HG03432 (cell line): ENCODE measurements around the gene MT2A.

Source experiments
- ATAC-seq: cut with Tn5 transposase; IDR thresholded peaks from one replicate; pipeline ENCODE4 v1.9.1; 2021; ENCODE audit warnings: mild to moderate bottlenecking, moderate library complexity; ENCODE audit not compliant: unreplicated experiment

Gene MT2A

DNA sequence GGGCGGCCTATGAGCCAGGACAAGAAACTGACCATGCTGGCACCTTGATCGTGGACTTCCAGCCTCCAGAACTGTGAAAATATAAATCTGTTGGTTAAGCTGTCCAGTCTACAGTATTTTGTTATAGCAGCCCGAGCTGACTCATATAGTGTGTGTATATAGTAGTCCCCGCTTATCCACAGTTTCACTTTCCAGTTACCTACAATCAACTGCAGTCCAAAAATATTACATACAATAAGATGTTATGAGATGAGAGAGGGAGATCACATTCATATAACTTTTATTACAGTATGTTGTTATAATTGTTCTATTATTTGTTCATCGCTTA is 14.1 kb upstream of the MT2A start:
- ATAC-seq = no peak

GRCh38 chr16:56600398-56600999 is 7.9 kb upstream of the MT2A start:
- ATAC-seq = no peak

GRCh38 chr16:56601325-56601724 is 7.1 kb upstream of the MT2A start:
- ATAC-seq = no peak

- no peak for ATAC-seq
Measured at GRCh38 chr16:56603589-56603988, 4.8 kb upstream of the MT2A start.

GRCh38 chr16:56604966-56605365 is 3.4 kb upstream of the MT2A start:
- no peak for ATAC-seq

GRCh38 chr16:56605475-56605874 is 2.9 kb upstream of the MT2A start:
- ATAC-seq = no peak

DNA sequence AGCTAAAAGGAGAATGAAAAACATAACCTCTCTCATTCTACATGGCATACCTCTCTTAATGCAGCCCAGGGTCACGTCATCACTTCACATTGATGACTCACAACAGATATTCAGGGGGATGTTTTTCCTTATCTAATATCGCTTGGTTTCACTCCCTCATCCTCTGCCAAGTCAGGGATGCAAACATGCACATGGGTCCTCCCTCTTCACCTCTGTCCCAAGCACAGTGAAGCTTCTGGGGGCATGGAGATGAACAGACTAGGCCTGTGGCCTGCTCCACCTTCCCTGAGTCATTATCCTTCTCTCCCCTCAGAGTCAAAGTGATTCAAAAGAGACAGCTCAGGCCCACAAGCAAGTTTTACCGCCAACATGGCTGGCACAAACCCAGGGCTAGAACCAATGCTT is 2.3 kb upstream of the MT2A start:
- no peak for ATAC-seq

DNA sequence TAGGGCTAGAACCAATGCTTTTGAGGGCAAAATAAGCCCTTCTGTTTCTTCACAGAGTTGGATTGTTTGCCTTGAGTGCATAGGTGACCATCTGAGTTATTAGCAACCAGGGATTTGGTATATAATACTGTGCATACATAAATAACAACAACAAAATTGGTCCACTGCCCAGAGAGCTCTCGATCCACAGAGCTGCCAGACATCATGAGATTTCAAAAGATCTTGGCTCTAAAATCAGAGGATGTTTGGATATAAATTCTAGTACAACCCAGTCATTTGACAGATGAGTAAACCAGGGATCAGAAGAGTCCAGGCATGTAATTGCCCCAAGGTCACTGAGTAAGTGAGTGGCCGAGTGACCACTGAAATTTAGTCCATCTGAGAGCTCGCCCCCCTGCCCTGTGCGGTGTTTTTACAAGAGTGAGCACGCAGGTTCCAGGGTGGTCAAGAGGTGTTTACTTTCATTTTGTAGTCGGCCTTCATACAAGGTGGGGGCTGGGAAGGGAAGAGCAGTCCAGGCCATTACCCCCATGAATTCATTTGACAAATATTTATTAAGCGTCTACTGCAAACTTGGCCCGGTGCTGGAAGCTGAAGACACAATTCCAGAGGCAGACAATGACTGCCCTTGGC is 1.8 kb upstream of the MT2A start:
- ATAC-seq = no peak

- ATAC-seq = no peak
Measured at GRCh38 chr16:56607109-56607618, 1.2 kb upstream of the MT2A start.

DNA sequence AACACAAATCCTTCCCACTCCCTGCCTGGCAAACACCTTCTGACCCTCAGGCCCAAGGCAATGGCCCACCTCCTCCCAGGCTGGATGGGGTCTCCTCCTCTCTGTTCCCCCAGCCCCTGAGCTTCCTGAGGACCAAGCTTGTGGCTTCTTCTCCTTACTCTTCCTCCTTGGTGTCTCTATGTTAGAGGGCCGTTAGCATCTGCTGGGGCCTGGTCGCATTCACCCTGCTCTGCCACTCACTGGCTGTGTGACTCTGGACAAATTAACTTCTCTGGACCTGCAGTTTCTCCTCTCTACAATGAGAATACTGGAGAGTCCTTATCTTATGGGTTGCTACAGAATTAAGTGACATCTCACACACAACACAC is 725 bp upstream of the MT2A start:
- ATAC-seq = no peak

- no peak for ATAC-seq
Measured at GRCh38 chr16:56608876-56609462, 585 bp downstream of the MT2A start.

DNA sequence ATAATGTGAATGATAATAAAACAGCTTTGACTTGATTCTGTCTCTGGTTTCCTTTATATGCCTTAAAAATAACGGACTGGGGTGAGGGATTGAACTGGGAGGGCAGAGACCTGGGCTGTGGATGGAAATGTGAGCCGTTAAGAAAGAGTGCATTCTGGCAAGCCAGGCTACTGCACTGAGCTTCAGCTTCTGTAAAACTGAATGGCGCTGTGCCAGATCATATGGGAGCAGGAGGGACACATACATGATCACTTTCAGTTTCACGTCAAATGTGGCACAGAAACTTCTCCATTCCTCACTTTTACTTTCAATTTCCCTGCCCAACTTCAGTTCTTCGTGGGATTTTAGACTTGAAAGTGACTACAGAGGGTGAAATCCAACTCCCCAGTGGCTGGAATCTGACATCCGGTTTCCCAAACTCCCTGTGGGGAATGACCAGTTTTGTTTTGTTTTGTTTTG is 1.1 kb downstream of the MT2A start:
- ATAC-seq = peak; percentile 33

- peak; percentile 18 for ATAC-seq
Measured at GRCh38 chr16:56610017-56610608, 1.7 kb downstream of the MT2A start.

DNA sequence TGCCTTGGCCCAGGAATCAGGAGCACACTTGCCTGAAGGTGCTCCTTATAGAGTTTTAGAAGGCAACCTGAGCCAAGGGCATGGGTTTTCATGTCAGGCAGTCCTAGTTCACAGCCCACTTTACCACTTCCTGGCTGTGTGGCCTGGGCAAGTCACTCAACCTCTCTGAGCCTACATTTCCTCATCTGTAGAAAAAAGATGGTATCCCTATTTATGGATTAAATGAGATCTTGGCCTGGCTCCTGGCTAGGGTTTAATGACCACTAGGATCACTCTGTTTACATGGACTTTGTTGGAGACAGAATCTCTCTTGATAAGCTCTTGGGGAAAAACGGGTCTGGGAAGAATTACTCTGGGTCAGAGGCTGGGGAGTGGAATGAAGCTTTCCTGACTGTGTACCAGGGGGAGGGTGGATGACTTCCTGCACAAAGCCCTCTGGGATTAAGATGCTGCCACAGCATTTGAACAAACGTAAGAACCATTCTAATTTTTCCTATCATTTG is 2.3 kb downstream of the MT2A start:
- no peak for ATAC-seq

DNA sequence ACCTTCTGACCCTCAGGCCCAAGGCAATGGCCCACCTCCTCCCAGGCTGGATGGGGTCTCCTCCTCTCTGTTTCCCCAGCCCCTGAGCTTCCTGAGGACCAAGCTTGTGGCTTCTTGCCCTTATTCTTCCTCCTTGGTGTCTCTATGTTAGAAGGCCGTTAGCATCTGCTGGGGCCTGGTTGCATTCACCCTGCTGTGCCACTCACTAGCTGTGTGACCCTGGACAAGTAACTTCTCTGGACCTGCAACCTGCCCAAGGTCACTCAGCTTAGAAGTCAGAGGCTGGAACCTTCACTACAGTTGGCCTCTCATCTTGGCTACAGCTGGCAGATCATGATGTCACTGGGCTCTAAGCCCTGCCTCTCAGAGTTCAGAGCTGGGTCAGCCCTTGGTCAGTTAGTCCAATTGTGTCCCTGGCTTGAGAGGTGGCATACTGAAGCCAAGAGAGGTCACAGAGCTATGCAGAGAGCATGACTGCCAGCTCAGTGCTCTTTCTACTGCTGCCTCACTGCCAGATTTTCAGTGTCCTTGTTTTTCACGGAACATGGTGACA is 3.0 kb downstream of the MT2A start:
- ATAC-seq = no peak

- no peak for ATAC-seq
Measured at GRCh38 chr16:56613706-56614105, 5.3 kb downstream of the MT2A start.

GRCh38 chr16:56614549-56614991 is 6.2 kb downstream of the MT2A start:
- no peak for ATAC-seq

- no peak for ATAC-seq
Measured at GRCh38 chr16:56615353-56615752, 7.0 kb downstream of the MT2A start.

- ATAC-seq = no peak
Measured at GRCh38 chr16:56616608-56617211, 8.3 kb downstream of the MT2A start.

- peak; percentile 69 for ATAC-seq
Measured at GRCh38 chr16:56617212-56618085, 9.1 kb downstream of the MT2A start.
